Activated CD8-positive, alpha-beta T cell treated with anti-CD3 and anti-CD28 coated beads, Interleukin-2, amount 10 ng/mL, durations not matched to agents 7 days and 5 days (primary cell): ENCODE data around the gene MINDY2. TPM values are rescaled to one million over a fixed set of nuclear protein-coding genes. Genes with fewer than 3 reads are reported as not detected.
"Not testable (repeated sequence)": the region's sequence is repeated elsewhere in the genome, so short reads cannot be mapped to it uniquely, and the experiment has no call there.

Experiments used
- ATAC-seq: fragments of 150-1000 bp; cut with Tn5 transposase; one replicate; pipeline ENCODE4 v1.10.0; 2021; ENCODE audit warnings: moderate library complexity
- CTCF ChIA-PET: fragments of 350-600 bp; sonication (Branson Sonifier 250); formaldehyde crosslinking; loops from one replicate; lab custom pipeline; 2021; ENCODE audit warnings: antibody characterized with exemption; lab: Charles Lee
- POLR2A ChIA-PET: fragments of 350-600 bp; sonication (Branson Sonifier 250); formaldehyde crosslinking; loops from one replicate; lab custom pipeline; 2021; ENCODE audit warnings: antibody characterized with exemption; lab: Charles Lee
- DNase-seq: peaks from one replicate; pipeline ENCODE4 v3.0.0-alpha.2; 2020
- H3K27ac Mint-ChIP-seq: one replicate; pipeline ENCODE4 v1.8.0; 2021; ENCODE audit warnings: mild to moderate bottlenecking, mixed read lengths
- H3K27me3 Mint-ChIP-seq: one replicate; pipeline ENCODE4 v1.8.0; 2021; ENCODE audit warnings: low read depth, mixed read lengths
- H3K36me3 Mint-ChIP-seq: one replicate; pipeline ENCODE4 v1.8.0; 2021; ENCODE audit warnings: low read depth, mixed read lengths
- H3K4me1 Mint-ChIP-seq: one replicate; pipeline ENCODE4 v1.8.0; 2021; ENCODE audit warnings: low read depth, mixed read lengths
- H3K4me3 Mint-ChIP-seq: one replicate; pipeline ENCODE4 v1.8.0; 2021; ENCODE audit warnings: mild to moderate bottlenecking, mixed read lengths
- H3K9me3 Mint-ChIP-seq: one replicate; pipeline ENCODE4 v1.8.0; 2022; ENCODE audit warnings: mixed read lengths; ENCODE audit not compliant: insufficient read depth
- total RNA-seq, 2 experiments: library from RNA; stranded (reverse); gene quantifications; one replicate each; pipeline ENCODE4 v1.2.3, GENCODE V29; 2021

The MINDY2 gene
- total RNA-seq, 2 experiments from 2014 or later, result 14.9 TPM

GRCh38 chr15:58758141-58758540 lies 13.0 kb upstream of the MINDY2 start:
- POLR2A ChIA-PET, result interaction anchor here (2.0 to 2.1 kb wide), 2 partner anchors 8 to 13 kb away, joined by 5 to 9 read pairs; partner anchors contain the start of genes ADAM10 and MINDY2
- ATAC-seq (no peak), DNase-seq (no peak)
- Mint-ChIP-seq H3K9me3 (no peaks in the 10 kb centered on the region), H3K27me3 (peaks cover 2% of the 10 kb centered on the region), H3K4me1 (peaks cover 6% of the 10 kb centered on the region), H3K36me3 (peaks cover 2% of the 10 kb centered on the region), H3K27ac (no peak overlapping the region), H3K4me3 (no peak overlapping the region)
- CTCF ChIA-PET, result interaction anchor here (1.1 kb wide), 1 partner anchor 530 kb away, joined by 7 read pairs; no protein-coding TSS in a partner anchor

GRCh38 chr15:58760385-58761009 lies 10.6 kb upstream of the MINDY2 start:
- Mint-ChIP-seq H3K36me3 (peaks cover 3% of the 10 kb centered on the region), H3K9me3 (peaks cover 6% of the 10 kb centered on the region), H3K4me3 (no peak overlapping the region), H3K27ac (no peak overlapping the region), H3K4me1 (peaks cover 6% of the 10 kb centered on the region), H3K27me3 (peaks cover 2% of the 10 kb centered on the region)
- DNase-seq (no peak), ATAC-seq (no peak)
- CTCF ChIA-PET, result interaction anchor here (1.1 to 3.5 kb wide), 7 partner anchors 10 to 1028 kb away, joined by 3 to 18 read pairs (median 8); partner anchors contain the start of genes ADAM10 and MINDY2
- POLR2A ChIA-PET, result interaction anchor here (0.8 to 2.0 kb wide), 2 partner anchors 10 to 11 kb away, joined by 3 to 5 read pairs; partner anchors contain the start of genes ADAM10 and MINDY2

GRCh38 chr15:58761010-58761388 lies 10.1 kb upstream of the MINDY2 start:
- peaks cover 6% of the 10 kb centered on the region for H3K9me3 Mint-ChIP-seq
- no peak for ATAC-seq

DNA sequence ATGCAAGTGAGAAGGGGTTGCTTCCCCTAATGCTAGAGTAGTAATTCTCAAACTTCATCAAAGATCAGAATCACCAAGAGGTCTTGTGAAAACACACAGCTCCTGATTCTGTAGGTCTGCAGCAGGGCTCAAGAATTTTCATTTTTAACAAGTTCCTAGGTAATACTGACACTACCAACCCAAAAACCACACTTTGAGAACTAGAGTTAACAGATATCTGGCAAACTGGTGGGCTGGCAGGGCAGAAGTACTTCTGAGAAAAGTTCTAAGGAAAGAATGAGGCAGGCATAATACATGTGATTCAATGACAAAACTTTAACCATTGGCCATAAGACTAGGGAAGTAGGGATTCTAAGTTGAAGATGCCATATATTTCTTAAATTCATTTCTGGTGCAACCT lies 8.8 kb upstream of the MINDY2 start:
- ChIA-PET POLR2A (interaction anchor here (0.8 kb wide), 1 partner anchor 8 kb away, joined by 3 read pairs; the partner anchor contains the start of gene MINDY2), CTCF (interaction anchor here (1.4 kb wide), 1 partner anchor 12 kb away, joined by 7 read pairs; no protein-coding TSS in a partner anchor)
- H3K9me3 Mint-ChIP-seq, result peaks cover 6% of the 10 kb centered on the region

More at GRCh38 chr15:58761010-58761388, 10.1 kb upstream of the MINDY2 start:
- H3K27ac Mint-ChIP-seq, result no peak overlapping the region
- H3K36me3 Mint-ChIP-seq, result peaks cover 3% of the 10 kb centered on the region
- DNase-seq, result peak; percentile 33
- no peak overlapping the region for H3K4me3 Mint-ChIP-seq
- H3K27me3 Mint-ChIP-seq, result peaks cover 2% of the 10 kb centered on the region
- ChIA-PET POLR2A (interaction anchor here (0.8 kb wide), 1 partner anchor 10 kb away, joined by 3 read pairs; the partner anchor contains the start of gene MINDY2), CTCF (interaction anchor here (1.1 to 3.5 kb wide), 7 partner anchors 9 to 1028 kb away, joined by 3 to 18 read pairs (median 8); partner anchors contain the start of genes ADAM10 and MINDY2)
- H3K4me1 Mint-ChIP-seq, result peaks cover 6% of the 10 kb centered on the region

GRCh38 chr15:58762731-58763130 lies 8.4 kb upstream of the MINDY2 start:
- ChIA-PET POLR2A (no interaction called here), CTCF (interaction anchor here (1.4 kb wide), 1 partner anchor 13 kb away, joined by 7 read pairs; no protein-coding TSS in a partner anchor)
- DNase-seq (no peak), ATAC-seq (no peak)
- H3K27ac Mint-ChIP-seq, result no peak overlapping the region
- no peak overlapping the region for H3K4me3 Mint-ChIP-seq
- peaks cover 3% of the 10 kb centered on the region for H3K36me3 Mint-ChIP-seq
- peaks cover 2% of the 10 kb centered on the region for H3K27me3 Mint-ChIP-seq
- peaks cover 6% of the 10 kb centered on the region for H3K4me1 Mint-ChIP-seq
- peaks cover 6% of the 10 kb centered on the region for H3K9me3 Mint-ChIP-seq

More for the DNA sequence above, 8.8 kb upstream of the MINDY2 start:
- ATAC-seq, result no peak
- Mint-ChIP-seq H3K4me1 (peaks cover 6% of the 10 kb centered on the region), H3K36me3 (peaks cover 3% of the 10 kb centered on the region), H3K27me3 (peaks cover 2% of the 10 kb centered on the region), H3K4me3 (no peak overlapping the region), H3K27ac (no peak overlapping the region)
- DNase-seq, result no peak

GRCh38 chr15:58764468-58764867 lies 6.6 kb upstream of the MINDY2 start:
- H3K9me3 Mint-ChIP-seq, result peaks cover 6% of the 10 kb centered on the region
- ATAC-seq (no peak), DNase-seq (no peak)
- H3K27me3 Mint-ChIP-seq, result no peaks in the 10 kb centered on the region
- no peak overlapping the region for H3K4me3 Mint-ChIP-seq
- peaks cover 6% of the 10 kb centered on the region for H3K4me1 Mint-ChIP-seq
- ChIA-PET CTCF (no interaction called here), POLR2A (interaction anchor here (0.6 kb wide), 1 partner anchor 304 kb away, joined by 3 read pairs; no protein-coding TSS in a partner anchor)
- peaks cover 3% of the 10 kb centered on the region for H3K36me3 Mint-ChIP-seq
- no peak overlapping the region for H3K27ac Mint-ChIP-seq

- peaks cover 3% of the 10 kb centered on the region for H3K36me3 Mint-ChIP-seq
- H3K27me3 Mint-ChIP-seq, result no peaks in the 10 kb centered on the region
- H3K9me3 Mint-ChIP-seq, result peaks cover 6% of the 10 kb centered on the region
- H3K27ac Mint-ChIP-seq, result no peak overlapping the region
- DNase-seq (peak; percentile 12), ATAC-seq (no peak)
- ChIA-PET POLR2A (no interaction called here), CTCF (no interaction called here)
- no peak overlapping the region for H3K4me3 Mint-ChIP-seq
- H3K4me1 Mint-ChIP-seq, result peaks cover 9% of the 10 kb centered on the region
Measured at GRCh38 chr15:58766290-58766689, 4.8 kb upstream of the MINDY2 start.

- POLR2A ChIA-PET, result interaction anchor here (0.6 kb wide), 1 partner anchor 392 kb away, joined by 3 read pairs; no protein-coding TSS in a partner anchor
- DNase-seq, H3K4me3 Mint-ChIP-seq: not testable (repeated sequence)
Measured at GRCh38 chr15:58768601-58769004, 2.5 kb upstream of the MINDY2 start.

DNA sequence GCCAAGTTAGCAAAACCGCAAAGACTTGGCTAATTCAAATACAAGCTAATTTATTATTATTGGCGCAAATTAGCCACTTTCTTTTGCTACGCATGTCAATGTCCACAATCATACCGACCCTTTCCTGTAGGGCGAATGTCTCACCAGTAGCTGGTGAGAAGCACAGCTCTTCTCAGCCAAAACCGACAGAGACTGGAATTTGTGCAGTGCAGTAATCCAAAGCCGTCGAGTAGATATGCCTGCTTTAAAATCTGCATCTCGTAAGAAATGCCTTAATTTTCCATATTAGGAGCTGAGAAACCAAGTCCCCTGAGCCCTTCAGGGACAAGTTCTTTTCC lies 614 bp upstream of the MINDY2 start:
- Mint-ChIP-seq H3K27me3 (no peaks in the 10 kb centered on the region), H3K4me3 (no peak overlapping the region), H3K27ac (peak overlapping the region; percentile 88), H3K36me3 (peaks cover 3% of the 10 kb centered on the region), H3K4me1 (peaks cover 14% of the 10 kb centered on the region), H3K9me3 (no peaks in the 10 kb centered on the region)
- POLR2A ChIA-PET, result interaction anchor here (0.6 to 3.1 kb wide), 13 partner anchors 9 to 253 kb away, joined by 3 to 28 read pairs (median 4); partner anchors contain the start of genes ADAM10 and SLTM
- ATAC-seq (peak; percentile 24), DNase-seq (peak; percentile 56)
- CTCF ChIA-PET, result interaction anchor here (0.6 to 2.9 kb wide), 28 partner anchors 10 to 731 kb away, joined by 3 to 32 read pairs (median 4); partner anchors contain the start of gene ADAM10

More at GRCh38 chr15:58768601-58769004, 2.5 kb upstream of the MINDY2 start:
- H3K4me1 Mint-ChIP-seq, result peaks cover 14% of the 10 kb centered on the region
- H3K27me3 Mint-ChIP-seq, H3K27ac Mint-ChIP-seq, ATAC-seq, H3K9me3 Mint-ChIP-seq, H3K36me3 Mint-ChIP-seq: not testable (repeated sequence)
- CTCF ChIA-PET, result interaction anchor here (1.2 kb wide), 1 partner anchor 499 kb away, joined by 3 read pairs; no protein-coding TSS in a partner anchor

DNA sequence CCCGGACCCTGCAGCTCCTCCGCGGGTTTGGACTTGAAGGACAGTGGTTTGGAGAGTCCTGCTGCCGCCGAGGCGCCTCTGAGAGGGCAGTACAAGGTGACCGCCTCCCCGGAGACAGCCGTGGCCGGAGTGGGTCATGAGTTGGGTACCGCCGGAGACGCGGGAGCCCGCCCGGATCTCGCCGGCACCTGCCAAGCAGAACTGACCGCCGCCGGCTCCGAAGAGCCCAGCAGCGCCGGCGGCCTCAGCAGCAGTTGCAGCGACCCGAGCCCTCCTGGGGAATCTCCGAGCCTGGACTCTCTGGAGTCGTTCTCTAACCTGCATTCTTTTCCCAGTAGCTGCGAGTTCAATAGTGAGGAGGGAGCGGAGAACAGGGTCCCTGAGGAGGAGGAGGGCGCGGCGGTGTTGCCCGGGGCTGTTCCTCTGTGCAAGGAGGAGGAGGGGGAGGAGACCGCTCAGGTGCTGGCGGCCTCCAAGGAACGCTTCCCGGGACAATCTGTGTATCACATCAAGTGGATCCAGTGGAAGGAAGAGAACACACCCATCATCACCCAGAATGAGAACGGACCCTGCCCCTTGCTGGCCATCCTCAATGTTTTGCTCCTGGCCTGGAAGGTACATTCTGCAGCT lies 634 bp downstream of the MINDY2 start:
- Mint-ChIP-seq H3K27me3 (no peaks in the 10 kb centered on the region), H3K9me3 (no peaks in the 10 kb centered on the region), H3K4me1 (peaks cover 14% of the 10 kb centered on the region), H3K27ac (peak overlapping the region; percentile 82), H3K4me3 (no peak overlapping the region), H3K36me3 (peaks cover 3% of the 10 kb centered on the region)
- DNase-seq, result peak; percentile 32
- peak; percentile 7 for ATAC-seq
- POLR2A ChIA-PET, result interaction anchor here (0.9 to 3.1 kb wide), 7 partner anchors 13 to 227 kb away, joined by 3 to 28 read pairs (median 5); partner anchors contain the start of gene ADAM10
- CTCF ChIA-PET, result interaction anchor here (0.9 to 2.9 kb wide), 13 partner anchors 13 to 544 kb away, joined by 3 to 32 read pairs (median 7); partner anchors contain the start of gene ADAM10

GRCh38 chr15:58773024-58773423 lies 1.9 kb downstream of the MINDY2 start:
- peaks cover 6% of the 10 kb centered on the region for H3K36me3 Mint-ChIP-seq
- CTCF ChIA-PET, result interaction anchor here (0.7 to 1.5 kb wide), 2 partner anchors 12 to 14 kb away, joined by 3 to 4 read pairs; no protein-coding TSS in a partner anchor
- H3K27me3 Mint-ChIP-seq, result no peaks in the 10 kb centered on the region

More at GRCh38 chr15:58773024-58773423, 1.9 kb downstream of the MINDY2 start:
- no peak overlapping the region for H3K27ac Mint-ChIP-seq
- POLR2A ChIA-PET, result no interaction called here
- ATAC-seq (no peak), DNase-seq (no peak)
- no peak overlapping the region for H3K4me3 Mint-ChIP-seq
- H3K4me1 Mint-ChIP-seq, result peaks cover 18% of the 10 kb centered on the region
- H3K9me3 Mint-ChIP-seq, result no peaks in the 10 kb centered on the region
